WTC11 (cell line): ENCODE data around the gene MYO18B. TPM values are rescaled to one million over a fixed set of nuclear protein-coding genes. Genes with fewer than 3 reads are reported as not detected.

Experiments used
- ATAC-seq: fragments of 200-7000 bp; cut with Tn5 transposase; 2 replicates; pipeline ENCODE4 v1.10.0; 2021; ENCODE audit warnings: mild to moderate bottlenecking, moderate library complexity
- CTCF ChIA-PET: fragments of 300-600 bp; sonication (Branson Sonifier 250); formaldehyde crosslinking; loops from one replicate; lab custom pipeline; 2021; ENCODE audit warnings: antibody characterized with exemption; lab: Charles Lee
- POLR2A ChIA-PET: fragments of 350-600 bp; sonication (Branson Sonifier 250); formaldehyde crosslinking; loops from one replicate; lab custom pipeline; 2021; ENCODE audit warnings: antibody characterized with exemption; lab: Charles Lee
- DNase-seq: peaks from one replicate; pipeline ENCODE4 v3.0.0; 2021; ENCODE audit warnings: low spot score
- H3K27ac Mint-ChIP-seq: 2 replicates; pipeline ENCODE4 v1.8.0; 2021; ENCODE audit warnings: mixed read lengths
- H3K27me3 Mint-ChIP-seq: 2 replicates; pipeline ENCODE4 v1.8.0; 2021; ENCODE audit warnings: low read depth, mild to moderate bottlenecking, moderate library complexity, mixed read lengths
- H3K36me3 Mint-ChIP-seq: 2 replicates; pipeline ENCODE4 v1.8.0; 2021; ENCODE audit warnings: mixed read lengths
- H3K4me1 Mint-ChIP-seq: 2 replicates; pipeline ENCODE4 v1.8.0; 2022; ENCODE audit warnings: mixed read lengths
- H3K4me3 Mint-ChIP-seq: 2 replicates; pipeline ENCODE4 v1.8.0; 2021; ENCODE audit warnings: mild to moderate bottlenecking, moderate library complexity, mixed read lengths
- H3K9me3 Mint-ChIP-seq: 2 replicates; pipeline ENCODE4 v1.8.0; 2021; ENCODE audit warnings: mixed read lengths
- CREB1 ChIP-seq: sonication (generic); formaldehyde crosslinking; IDR thresholded peaks from 2 replicates; pipeline ENCODE4 v1.8.0; 2023; ENCODE audit warnings: mild to moderate bottlenecking, missing genetic modification reagents
- EMX1 ChIP-seq: fragments of 250-450 bp; sonication (Bioruptor Pico); IDR thresholded peaks from 2 replicates; pipeline ENCODE4 v1.8.0; 2021; ENCODE audit warnings: mild to moderate bottlenecking
- FOXK1 ChIP-seq: sonication (generic); formaldehyde crosslinking; IDR thresholded peaks from 2 replicates; pipeline ENCODE4 v1.8.0; 2022; ENCODE audit warnings: mild to moderate bottlenecking, moderate library complexity, missing genetic modification reagents
- GRHL2 ChIP-seq: fragments of 250-450 bp; sonication (Bioruptor Pico); IDR thresholded peaks from 2 replicates; pipeline ENCODE4 v1.8.0; 2022; ENCODE audit warnings: mild to moderate bottlenecking, moderate library complexity; ENCODE audit not compliant: insufficient replicate concordance, severe bottlenecking
- JAZF1 ChIP-seq: fragments of 250-450 bp; sonication (Bioruptor Pico); IDR thresholded peaks from 2 replicates; pipeline ENCODE4 v1.9.0; 2021; ENCODE audit warnings: moderate library complexity, mild to moderate bottlenecking, inconsistent platforms
- MYBL2 ChIP-seq: sonication (generic); formaldehyde crosslinking; IDR thresholded peaks from 2 replicates; pipeline ENCODE4 v1.8.1; 2023; ENCODE audit warnings: mild to moderate bottlenecking, moderate library complexity, missing genetic modification reagents
- NFATC4 ChIP-seq: fragments of 250-450 bp; sonication (Bioruptor Pico); IDR thresholded peaks from 2 replicates; pipeline ENCODE4 v1.9.0; 2021; ENCODE audit warnings: mild to moderate bottlenecking
- SMAD4 ChIP-seq: sonication (generic); formaldehyde crosslinking; IDR thresholded peaks from 2 replicates; pipeline ENCODE4 v1.8.0; 2022; ENCODE audit warnings: mild to moderate bottlenecking, missing genetic modification reagents
- TCF7 ChIP-seq: sonication (generic); formaldehyde crosslinking; IDR thresholded peaks from 2 replicates; pipeline ENCODE4 v1.8.0; 2022; ENCODE audit warnings: mild to moderate bottlenecking, low read depth, missing genetic modification reagents, moderate library complexity
- TP53 ChIP-seq: sonication (generic); formaldehyde crosslinking; IDR thresholded peaks from 2 replicates; pipeline ENCODE4 v1.8.1; 2023; ENCODE audit warnings: mild to moderate bottlenecking, missing genetic modification reagents
- ZNF232 ChIP-seq: sonication (generic); formaldehyde crosslinking; IDR thresholded peaks from 2 replicates; pipeline ENCODE4 v1.8.0; 2022; ENCODE audit warnings: mild to moderate bottlenecking, missing genetic modification reagents
- ZNF423 ChIP-seq: fragments of 250-450 bp; sonication (Bioruptor Pico); IDR thresholded peaks from 2 replicates; pipeline ENCODE4 v2.1.2; 2022; ENCODE audit warnings: mild to moderate bottlenecking, moderate library complexity
- total RNA-seq: library from RNA; stranded (reverse); gene quantifications from 3 replicates; pipeline ENCODE4 v1.2.3, GENCODE V29; 2021
- TF ChIP-seq, protein P1 (sequence below): sonication (generic); formaldehyde crosslinking; conservative IDR thresholded peaks from 2 replicates; pipeline ENCODE4 v1.8.1; 2023; ENCODE audit warnings: mild to moderate bottlenecking, low read depth, missing genetic modification reagents, moderate library complexity
- TF ChIP-seq, protein P2 (sequence below): sonication (generic); formaldehyde crosslinking; IDR thresholded peaks from 2 replicates; pipeline ENCODE4 v1.8.0; 2022; ENCODE audit warnings: mild to moderate bottlenecking, missing genetic modification reagents
- TF ChIP-seq, protein P3 (sequence below): sonication (generic); formaldehyde crosslinking; IDR thresholded peaks from 2 replicates; pipeline ENCODE4 v1.8.1; 2023; ENCODE audit warnings: mild to moderate bottlenecking, missing genetic modification reagents, moderate library complexity
- TF ChIP-seq, protein P4 (sequence below): fragments of 250-450 bp; sonication (Bioruptor Pico); IDR thresholded peaks from 2 replicates; pipeline ENCODE4 v1.9.0; 2021; ENCODE audit warnings: mild to moderate bottlenecking, borderline replicate concordance
- TF ChIP-seq, protein P5 (sequence below): sonication (generic); formaldehyde crosslinking; IDR thresholded peaks from 2 replicates; pipeline ENCODE4 v1.8.1; 2023; ENCODE audit warnings: mild to moderate bottlenecking, moderate library complexity, missing genetic modification reagents
- TF ChIP-seq, protein P6 (sequence below): sonication (generic); formaldehyde crosslinking; IDR thresholded peaks from 2 replicates; pipeline ENCODE4 v1.8.0; 2022; ENCODE audit warnings: missing genetic modification reagents

MYO18B gene
- total RNA-seq, 1 experiment from 2014 or later, result 0.96 TPM

DNA sequence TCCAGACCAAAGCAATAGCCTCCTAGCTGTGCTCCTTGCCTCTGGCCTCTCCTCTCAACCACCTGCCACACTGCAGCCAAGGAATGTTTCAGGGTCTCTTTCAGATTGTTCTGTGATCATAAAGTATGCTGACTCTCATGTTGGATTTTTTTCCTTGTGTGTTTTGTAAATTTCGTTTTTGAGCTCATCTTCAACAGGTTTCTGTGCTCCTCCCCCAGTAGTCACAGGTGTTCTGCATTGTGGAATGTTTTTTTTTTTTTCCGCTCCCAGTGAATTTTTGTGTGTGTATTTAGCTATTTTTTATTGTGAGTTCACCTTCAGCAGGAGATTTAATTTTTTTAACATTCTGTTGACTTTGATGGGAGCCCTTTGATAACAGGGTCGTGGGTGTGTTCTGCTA is 153.7 kb downstream of the MYO18B start (continued):
- TF ChIP-seq, protein P1, sequence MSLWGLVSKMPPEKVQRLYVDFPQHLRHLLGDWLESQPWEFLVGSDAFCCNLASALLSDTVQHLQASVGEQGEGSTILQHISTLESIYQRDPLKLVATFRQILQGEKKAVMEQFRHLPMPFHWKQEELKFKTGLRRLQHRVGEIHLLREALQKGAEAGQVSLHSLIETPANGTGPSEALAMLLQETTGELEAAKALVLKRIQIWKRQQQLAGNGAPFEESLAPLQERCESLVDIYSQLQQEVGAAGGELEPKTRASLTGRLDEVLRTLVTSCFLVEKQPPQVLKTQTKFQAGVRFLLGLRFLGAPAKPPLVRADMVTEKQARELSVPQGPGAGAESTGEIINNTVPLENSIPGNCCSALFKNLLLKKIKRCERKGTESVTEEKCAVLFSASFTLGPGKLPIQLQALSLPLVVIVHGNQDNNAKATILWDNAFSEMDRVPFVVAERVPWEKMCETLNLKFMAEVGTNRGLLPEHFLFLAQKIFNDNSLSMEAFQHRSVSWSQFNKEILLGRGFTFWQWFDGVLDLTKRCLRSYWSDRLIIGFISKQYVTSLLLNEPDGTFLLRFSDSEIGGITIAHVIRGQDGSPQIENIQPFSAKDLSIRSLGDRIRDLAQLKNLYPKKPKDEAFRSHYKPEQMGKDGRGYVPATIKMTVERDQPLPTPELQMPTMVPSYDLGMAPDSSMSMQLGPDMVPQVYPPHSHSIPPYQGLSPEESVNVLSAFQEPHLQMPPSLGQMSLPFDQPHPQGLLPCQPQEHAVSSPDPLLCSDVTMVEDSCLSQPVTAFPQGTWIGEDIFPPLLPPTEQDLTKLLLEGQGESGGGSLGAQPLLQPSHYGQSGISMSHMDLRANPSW (CRISPR knock-in tag), result no peak
- TF ChIP-seq TCF7 (CRISPR knock-in tag), result no peak
- TF ChIP-seq, protein P2, sequence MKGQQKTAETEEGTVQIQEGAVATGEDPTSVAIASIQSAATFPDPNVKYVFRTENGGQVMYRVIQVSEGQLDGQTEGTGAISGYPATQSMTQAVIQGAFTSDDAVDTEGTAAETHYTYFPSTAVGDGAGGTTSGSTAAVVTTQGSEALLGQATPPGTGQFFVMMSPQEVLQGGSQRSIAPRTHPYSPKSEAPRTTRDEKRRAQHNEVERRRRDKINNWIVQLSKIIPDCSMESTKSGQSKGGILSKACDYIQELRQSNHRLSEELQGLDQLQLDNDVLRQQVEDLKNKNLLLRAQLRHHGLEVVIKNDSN (CRISPR knock-in tag), result no peak

DNA sequence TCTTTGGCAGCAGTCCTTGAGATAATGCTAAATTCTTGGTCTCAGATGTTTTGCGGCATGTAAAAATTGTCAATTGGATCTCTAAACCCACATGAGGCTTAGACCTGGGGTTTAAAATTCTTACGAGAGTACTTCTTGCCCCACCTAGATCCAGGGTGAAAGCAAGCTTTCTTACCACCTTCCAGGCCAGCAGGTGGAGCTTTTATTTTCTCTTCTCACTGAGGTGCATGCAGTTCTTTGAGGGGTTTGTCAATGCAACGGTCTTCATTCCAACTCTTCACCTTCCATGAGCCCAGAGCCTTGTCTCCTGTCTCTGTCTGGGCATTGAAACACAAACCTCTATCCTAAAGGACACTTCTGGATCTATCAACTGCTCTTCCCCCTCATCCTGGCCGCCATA is 154.1 kb downstream of the MYO18B start:
- H3K27me3 Mint-ChIP-seq, result peaks cover 4% of the 10 kb centered on the region; the same call in 1 of the 2 replicates
- H3K36me3 Mint-ChIP-seq, result no peaks in the 10 kb centered on the region
- DNase-seq (no peak), ATAC-seq (peak; percentile 51; the same call in 1 of the 2 replicates)
- H3K9me3 Mint-ChIP-seq, result peaks cover 9% of the 10 kb centered on the region
- no peak overlapping the region for H3K27ac Mint-ChIP-seq
- ChIA-PET POLR2A (no interaction called here), CTCF (interaction anchor here (0.6 to 1.9 kb wide), 20 partner anchors 8 to 435 kb away, joined by 3 to 9 read pairs (median 5); no protein-coding TSS in a partner anchor)
- H3K4me1 Mint-ChIP-seq, result no peaks in the 10 kb centered on the region
- H3K4me3 Mint-ChIP-seq, result no peak overlapping the region
- TF ChIP-seq, protein P3, sequence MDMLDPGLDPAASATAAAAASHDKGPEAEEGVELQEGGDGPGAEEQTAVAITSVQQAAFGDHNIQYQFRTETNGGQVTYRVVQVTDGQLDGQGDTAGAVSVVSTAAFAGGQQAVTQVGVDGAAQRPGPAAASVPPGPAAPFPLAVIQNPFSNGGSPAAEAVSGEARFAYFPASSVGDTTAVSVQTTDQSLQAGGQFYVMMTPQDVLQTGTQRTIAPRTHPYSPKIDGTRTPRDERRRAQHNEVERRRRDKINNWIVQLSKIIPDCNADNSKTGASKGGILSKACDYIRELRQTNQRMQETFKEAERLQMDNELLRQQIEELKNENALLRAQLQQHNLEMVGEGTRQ, result no peak
- TF ChIP-seq SMAD4 (CRISPR knock-in tag) (no peak), ZNF232 (CRISPR knock-in tag) (no peak), TP53 (CRISPR knock-in tag) (no peak), ZNF423 (CRISPR knock-in tag) (no peak), NFATC4 (CRISPR knock-in tag) (no peak), EMX1 (CRISPR knock-in tag) (no peak), MYBL2 (CRISPR knock-in tag) (no peak), FOXK1 (CRISPR knock-in tag) (no peak), CREB1 (no peak), JAZF1 (no peak), GRHL2 (CRISPR knock-in tag) (no peak)
- TF ChIP-seq, protein P4, sequence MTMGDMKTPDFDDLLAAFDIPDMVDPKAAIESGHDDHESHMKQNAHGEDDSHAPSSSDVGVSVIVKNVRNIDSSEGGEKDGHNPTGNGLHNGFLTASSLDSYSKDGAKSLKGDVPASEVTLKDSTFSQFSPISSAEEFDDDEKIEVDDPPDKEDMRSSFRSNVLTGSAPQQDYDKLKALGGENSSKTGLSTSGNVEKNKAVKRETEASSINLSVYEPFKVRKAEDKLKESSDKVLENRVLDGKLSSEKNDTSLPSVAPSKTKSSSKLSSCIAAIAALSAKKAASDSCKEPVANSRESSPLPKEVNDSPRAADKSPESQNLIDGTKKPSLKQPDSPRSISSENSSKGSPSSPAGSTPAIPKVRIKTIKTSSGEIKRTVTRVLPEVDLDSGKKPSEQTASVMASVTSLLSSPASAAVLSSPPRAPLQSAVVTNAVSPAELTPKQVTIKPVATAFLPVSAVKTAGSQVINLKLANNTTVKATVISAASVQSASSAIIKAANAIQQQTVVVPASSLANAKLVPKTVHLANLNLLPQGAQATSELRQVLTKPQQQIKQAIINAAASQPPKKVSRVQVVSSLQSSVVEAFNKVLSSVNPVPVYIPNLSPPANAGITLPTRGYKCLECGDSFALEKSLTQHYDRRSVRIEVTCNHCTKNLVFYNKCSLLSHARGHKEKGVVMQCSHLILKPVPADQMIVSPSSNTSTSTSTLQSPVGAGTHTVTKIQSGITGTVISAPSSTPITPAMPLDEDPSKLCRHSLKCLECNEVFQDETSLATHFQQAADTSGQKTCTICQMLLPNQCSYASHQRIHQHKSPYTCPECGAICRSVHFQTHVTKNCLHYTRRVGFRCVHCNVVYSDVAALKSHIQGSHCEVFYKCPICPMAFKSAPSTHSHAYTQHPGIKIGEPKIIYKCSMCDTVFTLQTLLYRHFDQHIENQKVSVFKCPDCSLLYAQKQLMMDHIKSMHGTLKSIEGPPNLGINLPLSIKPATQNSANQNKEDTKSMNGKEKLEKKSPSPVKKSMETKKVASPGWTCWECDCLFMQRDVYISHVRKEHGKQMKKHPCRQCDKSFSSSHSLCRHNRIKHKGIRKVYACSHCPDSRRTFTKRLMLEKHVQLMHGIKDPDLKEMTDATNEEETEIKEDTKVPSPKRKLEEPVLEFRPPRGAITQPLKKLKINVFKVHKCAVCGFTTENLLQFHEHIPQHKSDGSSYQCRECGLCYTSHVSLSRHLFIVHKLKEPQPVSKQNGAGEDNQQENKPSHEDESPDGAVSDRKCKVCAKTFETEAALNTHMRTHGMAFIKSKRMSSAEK (CRISPR knock-in tag), result no peak
- TF ChIP-seq, protein P5, sequence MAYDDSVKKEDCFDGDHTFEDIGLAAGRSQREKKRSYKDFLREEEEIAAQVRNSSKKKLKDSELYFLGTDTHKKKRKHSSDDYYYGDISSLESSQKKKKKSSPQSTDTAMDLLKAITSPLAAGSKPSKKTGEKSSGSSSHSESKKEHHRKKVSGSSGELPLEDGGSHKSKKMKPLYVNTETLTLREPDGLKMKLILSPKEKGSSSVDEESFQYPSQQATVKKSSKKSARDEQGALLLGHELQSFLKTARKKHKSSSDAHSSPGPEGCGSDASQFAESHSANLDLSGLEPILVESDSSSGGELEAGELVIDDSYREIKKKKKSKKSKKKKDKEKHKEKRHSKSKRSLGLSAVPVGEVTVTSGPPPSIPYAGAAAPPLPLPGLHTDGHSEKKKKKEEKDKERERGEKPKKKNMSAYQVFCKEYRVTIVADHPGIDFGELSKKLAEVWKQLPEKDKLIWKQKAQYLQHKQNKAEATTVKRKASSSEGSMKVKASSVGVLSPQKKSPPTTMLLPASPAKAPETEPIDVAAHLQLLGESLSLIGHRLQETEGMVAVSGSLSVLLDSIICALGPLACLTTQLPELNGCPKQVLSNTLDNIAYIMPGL (CRISPR knock-in tag), result no peak
- TF ChIP-seq, protein P6, sequence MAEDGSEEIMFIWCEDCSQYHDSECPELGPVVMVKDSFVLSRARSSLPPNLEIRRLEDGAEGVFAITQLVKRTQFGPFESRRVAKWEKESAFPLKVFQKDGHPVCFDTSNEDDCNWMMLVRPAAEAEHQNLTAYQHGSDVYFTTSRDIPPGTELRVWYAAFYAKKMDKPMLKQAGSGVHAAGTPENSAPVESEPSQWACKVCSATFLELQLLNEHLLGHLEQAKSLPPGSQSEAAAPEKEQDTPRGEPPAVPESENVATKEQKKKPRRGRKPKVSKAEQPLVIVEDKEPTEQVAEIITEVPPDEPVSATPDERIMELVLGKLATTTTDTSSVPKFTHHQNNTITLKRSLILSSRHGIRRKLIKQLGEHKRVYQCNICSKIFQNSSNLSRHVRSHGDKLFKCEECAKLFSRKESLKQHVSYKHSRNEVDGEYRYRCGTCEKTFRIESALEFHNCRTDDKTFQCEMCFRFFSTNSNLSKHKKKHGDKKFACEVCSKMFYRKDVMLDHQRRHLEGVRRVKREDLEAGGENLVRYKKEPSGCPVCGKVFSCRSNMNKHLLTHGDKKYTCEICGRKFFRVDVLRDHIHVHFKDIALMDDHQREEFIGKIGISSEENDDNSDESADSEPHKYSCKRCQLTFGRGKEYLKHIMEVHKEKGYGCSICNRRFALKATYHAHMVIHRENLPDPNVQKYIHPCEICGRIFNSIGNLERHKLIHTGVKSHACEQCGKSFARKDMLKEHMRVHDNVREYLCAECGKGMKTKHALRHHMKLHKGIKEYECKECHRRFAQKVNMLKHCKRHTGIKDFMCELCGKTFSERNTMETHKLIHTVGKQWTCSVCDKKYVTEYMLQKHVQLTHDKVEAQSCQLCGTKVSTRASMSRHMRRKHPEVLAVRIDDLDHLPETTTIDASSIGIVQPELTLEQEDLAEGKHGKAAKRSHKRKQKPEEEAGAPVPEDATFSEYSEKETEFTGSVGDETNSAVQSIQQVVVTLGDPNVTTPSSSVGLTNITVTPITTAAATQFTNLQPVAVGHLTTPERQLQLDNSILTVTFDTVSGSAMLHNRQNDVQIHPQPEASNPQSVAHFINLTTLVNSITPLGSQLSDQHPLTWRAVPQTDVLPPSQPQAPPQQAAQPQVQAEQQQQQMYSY (CRISPR knock-in tag), result no peak
- TF ChIP-seq, protein P1 (CRISPR knock-in tag), result no peak
